Effector CD4-positive, alpha-beta T cell (primary cell): ENCODE measurements around the gene SLC39A3.

Experiments used
- DNase-seq: peaks from one replicate; pipeline ENCODE4 v3.0.0-alpha.2; 2020

Gene SLC39A3

GRCh38 chr19:2768365-2769132 is 28.7 kb upstream of the SLC39A3 start:
- no peak for DNase-seq

GRCh38 chr19:2767688-2768087 is 27.9 kb upstream of the SLC39A3 start:
- no peak for DNase-seq

DNA sequence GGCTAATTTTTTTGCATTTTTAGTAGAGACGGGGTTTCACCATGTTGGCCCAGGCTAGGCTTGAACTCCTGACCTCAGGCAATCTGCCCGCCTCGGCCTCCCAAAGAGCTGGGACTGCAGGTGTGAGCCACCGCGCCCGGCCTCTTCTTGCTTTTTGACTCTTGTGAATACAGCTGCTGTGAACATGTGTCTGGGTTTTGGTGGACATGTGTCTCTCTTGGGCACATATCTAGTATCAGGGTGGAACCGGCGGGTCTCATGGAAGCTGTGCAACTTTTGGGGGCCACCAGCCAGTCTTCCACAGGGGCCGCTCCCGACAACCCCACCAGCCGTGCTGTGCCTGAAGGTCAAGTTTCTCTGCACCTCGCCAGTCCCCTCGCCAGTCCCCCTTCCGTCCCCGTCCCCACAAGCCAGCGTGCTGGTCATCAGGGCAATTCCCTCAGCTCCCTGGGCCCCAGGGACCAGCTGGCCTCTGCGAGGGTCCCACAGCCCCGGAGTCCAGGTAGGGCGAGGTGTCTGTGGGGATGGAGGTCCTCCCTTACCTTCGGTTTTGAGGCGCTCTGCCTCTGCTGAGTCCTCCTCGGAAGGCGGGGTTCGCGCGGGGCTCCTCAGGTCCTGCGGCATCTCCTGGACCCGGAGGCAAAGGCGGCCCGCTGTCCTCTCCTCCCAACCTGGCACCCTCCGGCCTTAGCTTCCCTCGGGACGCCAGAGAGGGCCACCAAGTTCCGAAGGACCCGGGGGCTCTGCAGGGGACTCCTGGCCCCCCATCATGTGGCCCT is 27.0 kb upstream of the SLC39A3 start:
- no peak for DNase-seq

DNA sequence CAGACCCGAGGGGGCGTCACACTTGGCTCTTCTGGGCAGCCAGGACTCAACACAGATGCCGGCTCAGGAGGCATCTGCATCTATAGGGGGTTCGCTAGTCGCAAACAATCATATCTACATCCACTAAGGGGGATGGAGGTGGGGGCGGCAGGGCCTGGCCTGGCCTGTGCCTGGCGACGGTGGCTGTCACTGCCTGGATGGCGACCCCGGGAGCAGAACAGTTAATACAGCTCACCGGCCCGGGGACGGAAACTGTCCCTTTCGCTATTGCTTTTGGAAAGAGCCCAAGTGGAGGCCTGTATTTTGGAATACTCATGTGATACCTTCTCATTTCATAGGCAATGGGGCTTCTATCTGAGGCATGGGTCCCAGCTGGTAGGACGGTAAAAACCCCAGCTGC is 25.6 kb upstream of the SLC39A3 start:
- DNase-seq: no peak

DNA sequence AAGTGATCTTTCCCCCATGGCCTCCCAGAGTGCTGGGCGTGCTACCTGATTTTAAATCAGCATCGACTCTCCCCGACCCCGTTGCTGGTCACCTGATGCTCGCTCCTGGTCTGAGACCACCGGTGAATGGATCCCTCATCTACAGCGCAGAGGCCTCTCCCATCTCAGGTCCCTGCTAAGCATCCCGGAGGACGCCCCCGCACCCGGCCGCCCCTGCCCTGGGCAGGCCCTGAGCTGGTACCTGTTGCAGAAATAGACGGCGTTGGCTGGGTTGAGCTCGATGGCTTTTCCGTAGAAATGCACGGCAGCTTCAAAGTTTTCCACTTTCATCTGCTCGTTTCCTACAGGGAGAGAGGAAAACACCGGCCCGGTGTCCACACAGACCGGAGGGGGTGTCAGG is 25.1 kb upstream of the SLC39A3 start:
- no peak for DNase-seq

DNA sequence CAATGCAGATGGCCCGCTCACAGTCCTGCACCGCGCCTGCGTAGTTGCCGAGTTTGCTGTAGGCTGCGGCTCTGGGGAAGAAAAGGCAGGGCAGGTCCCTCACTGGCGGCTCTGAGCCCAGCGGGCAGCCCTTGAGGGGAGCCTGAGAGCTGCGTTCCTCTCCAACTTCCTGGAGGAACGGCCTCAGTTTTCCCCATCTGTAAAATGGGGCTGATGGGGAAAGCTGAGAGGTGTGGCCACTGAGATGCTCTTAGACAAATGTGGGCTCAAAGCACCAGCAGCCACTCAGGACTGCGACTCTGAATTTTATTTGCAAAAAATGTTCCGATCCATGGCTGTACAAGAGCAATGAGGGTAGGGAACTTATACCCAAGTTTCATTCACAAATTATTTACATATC is 23.9 kb upstream of the SLC39A3 start:
- DNase-seq: no peak

DNA sequence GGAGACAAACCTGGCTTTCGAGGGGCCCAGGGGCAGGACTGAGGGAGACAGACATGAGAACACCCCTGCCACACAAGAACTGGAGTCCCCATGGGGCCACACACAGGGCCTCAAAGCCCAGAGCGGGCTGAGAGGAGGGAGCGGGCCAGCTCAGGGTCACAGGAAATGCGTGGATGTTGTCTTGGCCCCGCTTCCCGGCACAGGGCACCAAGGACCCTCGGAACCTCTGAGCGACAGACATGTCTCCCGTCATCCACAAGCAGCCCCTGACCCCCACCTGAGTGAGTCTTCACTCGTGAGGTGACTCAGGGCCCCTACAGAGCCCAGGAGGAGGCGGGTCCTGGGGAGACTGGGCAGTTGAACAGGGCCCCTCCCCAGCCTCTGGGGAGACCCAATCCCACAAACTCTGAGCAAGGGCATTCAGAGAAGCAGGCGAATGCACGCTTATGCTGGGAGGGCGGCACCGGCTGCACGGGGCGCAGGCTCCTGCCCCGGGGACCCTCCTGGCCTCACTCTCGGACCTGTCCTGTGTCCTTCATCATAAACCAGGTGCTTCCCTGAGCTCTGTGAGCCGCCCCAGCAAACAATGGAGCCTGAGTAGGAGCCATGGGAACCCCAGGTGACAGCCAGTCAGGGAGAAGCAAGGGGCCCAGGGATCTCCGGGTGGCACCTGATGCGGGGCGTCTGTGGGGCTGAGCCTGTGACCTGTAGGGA is 23.1 kb upstream of the SLC39A3 start:
- DNase-seq: no peak

DNA sequence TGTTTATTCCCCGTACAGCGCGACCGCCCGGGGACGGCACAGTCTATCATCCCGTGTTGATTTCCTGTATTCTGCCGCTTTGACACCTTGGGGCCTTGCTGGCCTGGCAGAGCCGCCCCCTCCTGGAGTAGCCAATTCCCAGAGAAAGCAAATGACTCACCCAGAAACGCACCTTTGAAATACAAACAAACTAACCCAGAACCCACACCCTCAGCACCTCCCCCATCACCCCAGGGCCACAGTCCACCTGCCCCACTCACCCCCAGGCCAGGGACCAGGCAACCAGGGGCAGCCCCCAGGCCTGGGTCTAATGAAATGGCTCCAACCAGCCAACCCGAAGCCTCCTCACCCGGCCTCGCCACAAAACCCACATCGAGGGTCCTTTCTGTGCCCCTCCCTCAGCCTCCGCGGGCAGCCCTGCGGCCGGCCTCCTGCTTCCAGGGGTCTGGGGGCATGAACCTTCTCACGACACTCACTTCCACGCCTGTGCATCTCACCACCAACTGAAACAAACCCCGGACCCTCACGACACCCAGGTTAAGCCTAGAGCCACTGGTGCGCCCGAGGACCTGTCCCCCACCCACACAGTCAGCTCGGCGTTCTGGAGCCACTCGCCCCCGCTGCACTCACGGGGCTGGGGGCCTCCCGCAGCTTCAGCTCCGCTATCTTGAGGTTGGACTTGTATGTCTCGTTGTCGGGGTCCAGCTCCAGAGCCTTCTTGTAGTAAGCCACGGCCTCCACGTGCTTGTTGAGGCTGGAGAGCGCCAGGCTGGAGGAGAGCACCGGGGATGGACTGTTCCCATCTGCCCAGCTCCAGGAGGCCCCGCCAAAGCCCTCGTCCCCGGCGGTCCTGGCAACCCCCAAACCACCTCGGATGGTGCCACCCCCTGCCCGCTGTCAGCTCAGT is 22.3 kb upstream of the SLC39A3 start:
- DNase-seq: no peak

GRCh38 chr19:2761309-2761677 is 21.5 kb upstream of the SLC39A3 start:
- no peak for DNase-seq

DNA sequence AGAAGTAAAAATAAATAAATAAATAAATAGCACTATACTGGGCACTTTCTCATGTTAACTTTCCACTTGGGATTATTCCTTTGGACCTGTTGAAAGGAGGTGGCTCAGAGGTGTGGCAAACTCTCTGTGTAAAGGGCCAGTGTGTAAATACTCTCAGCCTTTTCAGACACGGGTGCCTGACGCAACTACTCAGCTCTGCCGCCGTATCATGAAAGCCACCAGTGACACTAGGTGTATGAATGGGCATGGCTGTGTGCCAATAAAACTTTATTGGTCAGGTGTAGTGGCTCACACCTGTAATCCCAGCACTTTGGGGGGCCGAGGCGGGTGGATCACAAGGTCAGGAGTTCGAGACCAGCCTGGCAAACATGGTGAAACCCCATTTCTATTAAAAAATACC is 20.1 kb upstream of the SLC39A3 start:
- DNase-seq: no peak

DNA sequence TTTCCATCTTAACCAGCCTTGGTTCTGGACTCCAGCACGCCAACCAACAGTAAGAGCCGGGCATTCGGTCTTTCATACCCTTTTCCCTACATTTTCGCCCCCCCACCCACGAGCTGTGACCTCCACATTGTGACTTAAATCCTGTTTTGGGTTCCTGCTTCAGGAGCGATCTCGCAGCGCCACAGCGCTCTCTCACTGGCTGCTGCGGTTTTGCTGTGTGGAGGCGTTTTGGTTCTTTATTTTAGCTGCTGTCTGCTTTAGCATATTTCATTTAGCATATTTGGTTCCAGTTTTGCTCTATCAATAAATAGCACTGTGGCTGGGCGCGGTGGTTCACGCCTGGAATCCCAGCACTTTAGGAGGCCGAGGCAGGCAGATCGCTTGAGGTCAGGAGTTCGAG is 19.5 kb upstream of the SLC39A3 start:
- no peak for DNase-seq

DNA sequence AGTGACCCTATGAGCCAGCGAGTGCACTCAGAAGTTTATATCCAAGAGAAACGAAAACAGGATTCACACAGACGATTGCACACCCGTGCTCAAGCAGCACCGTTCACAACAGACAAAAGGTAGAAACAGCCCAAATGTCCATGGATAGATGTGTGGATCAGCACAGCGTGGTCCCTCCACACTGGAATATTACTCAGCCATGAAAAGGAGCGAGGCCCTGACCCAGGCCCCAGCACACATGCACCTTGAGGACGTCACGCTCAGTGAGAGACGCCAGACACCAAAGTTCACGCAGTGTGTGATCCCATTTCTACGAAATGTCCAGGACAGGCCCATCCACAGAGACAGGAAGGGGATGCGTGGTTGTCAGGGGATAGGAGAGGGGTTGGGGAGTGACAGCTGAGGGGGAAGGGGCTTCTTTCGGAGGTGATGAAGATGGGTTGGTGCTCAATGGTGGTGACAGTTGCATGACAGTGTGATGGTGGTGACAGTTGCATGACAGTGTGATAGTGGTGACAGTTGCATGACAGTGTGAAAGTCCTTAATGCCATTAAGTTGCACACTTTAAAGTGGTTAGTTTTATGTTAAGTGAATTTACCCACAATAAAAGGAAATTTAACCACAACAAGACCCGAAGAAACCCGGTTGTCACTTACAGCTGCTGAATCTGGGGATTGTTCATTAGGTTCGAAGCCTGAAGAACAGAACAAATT is 18.9 kb upstream of the SLC39A3 start:
- no peak for DNase-seq

DNA sequence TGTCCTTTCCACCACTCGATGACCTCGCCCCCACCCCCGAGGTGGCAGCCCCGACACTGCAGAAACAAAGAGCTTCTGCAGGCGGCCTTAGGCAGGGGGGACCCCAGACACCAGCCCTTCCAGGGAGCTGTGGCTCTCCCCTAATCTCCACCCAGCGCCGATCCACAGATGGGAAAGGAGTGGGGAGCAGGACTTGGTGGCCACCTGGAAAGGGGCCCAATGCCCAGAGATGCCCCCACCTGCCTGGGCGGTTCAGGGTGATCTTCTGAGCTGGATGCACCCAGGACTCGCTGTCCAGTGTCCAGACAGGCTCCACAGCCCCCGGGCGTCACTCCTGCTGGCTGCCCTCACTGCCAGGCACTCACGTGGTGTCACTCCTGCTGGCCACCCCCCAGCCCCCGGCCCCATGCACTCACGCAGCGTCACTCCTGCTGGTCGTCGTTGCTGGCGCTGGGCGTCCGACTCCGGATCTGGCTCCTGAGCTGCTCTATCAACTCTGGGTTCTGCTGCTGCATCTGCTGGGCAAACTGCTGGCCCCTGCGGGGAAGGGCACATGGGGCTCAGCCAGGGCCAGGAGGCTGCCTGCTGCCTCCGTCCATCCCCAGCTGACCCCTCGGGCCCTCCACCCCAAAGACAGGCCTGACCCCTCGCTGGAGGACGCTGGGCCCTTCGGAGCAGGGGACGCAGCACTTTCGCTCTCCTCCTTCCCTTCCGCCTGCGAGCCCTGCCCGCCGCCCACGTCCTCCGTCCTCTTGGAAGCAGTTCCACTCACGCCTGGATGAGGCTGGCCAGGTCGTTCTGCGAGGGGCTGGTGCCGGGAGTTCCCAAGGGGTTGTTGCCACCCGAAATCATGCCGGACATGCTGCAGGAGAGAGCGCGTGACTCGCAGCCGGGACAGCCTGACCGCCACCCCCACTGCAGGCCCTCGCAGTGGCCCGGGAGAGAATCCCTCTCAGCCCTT is 17.4 kb upstream of the SLC39A3 start:
- DNase-seq: no peak

DNA sequence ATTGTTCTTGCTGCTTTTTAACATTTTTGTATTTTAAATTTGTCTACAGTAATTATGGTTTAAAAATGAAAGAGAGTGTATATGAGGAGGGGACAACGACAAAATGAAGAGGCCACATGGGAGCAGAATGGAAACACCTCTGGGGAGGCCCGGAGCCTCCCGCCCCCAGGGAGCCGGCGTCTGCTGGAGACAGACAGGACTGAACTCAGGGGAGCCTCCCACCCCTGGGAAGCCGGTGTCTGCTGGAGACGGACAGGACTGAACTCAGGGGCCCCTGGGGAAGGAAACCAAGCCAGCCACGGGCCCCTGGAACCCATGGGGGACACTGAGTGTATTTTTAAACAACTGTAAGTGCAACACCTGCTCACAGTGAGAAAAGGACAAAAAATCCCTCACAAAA is 16.7 kb upstream of the SLC39A3 start:
- no peak for DNase-seq

- DNase-seq: no peak
Measured at GRCh38 chr19:2755811-2756210, 16.0 kb upstream of the SLC39A3 start.

GRCh38 chr19:2755448-2755705 is 15.6 kb upstream of the SLC39A3 start:
- no peak for DNase-seq

DNA sequence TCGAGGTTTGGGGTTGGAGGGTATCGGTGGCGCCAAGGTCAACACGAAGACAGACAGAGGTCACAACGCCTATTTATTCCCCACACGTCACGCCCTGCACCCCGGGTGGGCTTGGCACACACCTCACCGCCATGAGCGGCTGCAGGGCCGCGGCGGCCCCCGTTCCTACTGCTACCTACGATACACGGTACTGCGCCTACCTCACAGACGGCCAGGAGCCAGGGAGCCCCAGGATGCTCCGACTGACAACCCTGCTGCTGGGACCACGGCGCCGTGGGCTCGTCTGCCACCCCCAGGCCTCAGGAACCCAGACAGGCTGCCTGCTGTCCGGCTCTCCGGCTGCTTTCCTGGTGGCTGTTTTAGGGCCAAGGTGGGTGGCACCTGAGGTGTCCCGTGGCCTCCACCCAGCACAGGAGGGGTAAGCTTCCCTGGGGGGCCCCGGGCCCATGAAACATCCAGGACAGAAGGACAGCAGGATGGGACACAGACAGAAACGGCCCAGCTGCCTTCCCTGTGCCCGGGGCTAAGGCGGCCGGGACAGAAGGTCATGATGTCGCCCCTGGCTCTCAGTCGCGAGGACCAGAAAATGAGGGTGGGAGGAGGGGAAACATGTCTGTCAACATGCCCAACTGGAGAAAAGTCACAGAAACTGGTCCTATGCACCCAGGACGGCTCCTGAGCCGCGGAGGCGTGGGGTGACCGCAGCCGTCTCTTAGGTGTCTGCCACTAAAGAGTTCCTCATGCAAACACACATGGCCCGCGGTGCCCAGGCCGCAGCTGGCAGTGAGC is 15.0 kb upstream of the SLC39A3 start:
- no peak for DNase-seq

DNA sequence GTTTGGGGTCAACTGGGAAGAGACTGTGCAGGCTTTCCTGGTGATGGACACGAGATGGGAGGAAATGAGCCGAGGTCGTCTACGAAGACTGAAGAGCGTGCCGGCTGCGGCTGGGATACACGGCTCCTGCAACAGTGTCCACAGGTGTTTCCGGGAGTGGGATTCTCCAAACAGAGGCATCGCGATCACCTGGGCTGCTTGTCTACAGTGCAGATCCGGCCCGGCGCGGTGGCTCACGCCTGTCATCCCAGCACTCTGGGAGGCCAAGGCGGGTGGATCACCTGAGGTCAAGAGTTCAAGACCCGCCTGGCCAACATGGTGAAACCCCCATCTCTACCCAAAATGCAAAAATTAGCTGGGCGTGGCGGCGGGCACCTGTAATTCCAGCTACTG is 11.6 kb upstream of the SLC39A3 start:
- no peak for DNase-seq

DNA sequence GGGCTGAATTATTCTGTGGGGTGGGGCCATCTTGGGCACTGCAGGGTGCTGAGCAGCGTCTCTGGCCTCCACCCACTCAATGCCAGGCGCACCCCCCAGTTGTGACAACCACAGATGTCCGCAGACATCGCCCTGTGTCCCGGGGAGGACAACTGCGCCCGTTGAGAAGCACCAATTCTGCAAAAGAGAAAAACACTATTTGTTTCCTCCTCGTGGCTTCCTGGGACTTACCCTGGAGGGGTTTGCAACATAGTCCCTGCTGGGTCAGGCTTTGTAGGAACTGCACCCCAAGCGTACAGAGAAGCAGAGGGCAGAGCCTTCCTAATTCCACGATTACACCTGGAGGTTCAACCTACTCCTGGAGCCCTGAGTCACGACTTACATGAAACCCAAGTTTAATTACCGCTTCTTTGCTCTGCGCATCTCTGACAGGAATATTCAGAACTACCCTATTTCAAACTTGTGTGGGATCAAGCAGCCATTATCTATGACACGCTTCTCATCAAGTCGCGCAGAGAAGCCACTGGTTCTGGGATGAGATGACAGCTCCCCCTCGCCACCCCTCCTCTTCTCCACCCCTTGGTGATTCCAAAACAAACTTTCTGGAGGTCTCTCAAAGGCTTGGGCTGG is 11.1 kb upstream of the SLC39A3 start:
- no peak for DNase-seq

DNA sequence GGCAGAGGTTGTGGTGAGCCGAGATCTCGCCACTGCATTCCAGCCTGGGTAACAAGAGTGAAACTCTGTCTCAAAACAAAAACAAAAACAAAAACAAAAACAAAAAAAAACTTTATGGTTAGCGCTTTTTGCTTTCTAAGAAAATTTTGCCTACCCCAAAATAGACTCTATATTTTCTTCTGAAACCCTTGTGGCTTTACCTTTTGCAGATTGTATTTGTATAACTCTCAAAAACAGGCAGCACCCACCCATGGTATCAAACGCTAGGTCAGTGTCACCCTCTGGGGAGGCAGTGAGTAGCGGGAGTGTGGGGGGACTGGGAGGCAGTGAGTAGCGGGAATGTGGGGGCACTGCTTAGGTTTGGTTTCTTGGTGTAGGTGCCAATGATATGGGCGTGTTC is 7.5 kb upstream of the SLC39A3 start:
- no peak for DNase-seq
